ENCODE measurements around the gene HHIPL1. TPM values are rescaled to one million over a fixed set of nuclear protein-coding genes. Genes with fewer than 3 reads are reported as not detected.

Gene HHIPL1
- total RNA-seq, 2 donors from 2014 or later = 0.44 to 0.93 TPM

DNA sequence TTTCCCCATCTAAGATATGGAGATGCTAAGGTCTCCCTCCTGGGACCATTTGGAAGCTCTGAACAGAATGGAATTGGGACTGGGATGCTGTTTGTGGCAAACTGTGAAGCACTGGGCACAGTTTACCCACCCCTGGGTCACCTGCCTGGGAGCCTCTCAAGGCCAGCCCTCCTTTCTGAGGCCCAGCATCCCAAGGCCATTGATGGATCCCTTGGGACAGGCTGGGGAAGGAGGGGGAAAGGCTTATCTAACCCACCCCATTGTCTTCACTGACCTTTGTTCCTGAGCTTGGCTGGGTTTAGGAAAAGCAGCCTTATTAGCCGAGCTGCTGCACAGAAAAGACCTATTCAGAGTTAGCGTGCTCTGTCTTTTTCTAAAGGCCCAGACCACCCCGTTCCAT lies 46.2 kb upstream of the HHIPL1 start:
- intact Hi-C loops (cut with DNase I) = no loop called here
- H3K4me1 ChIP-seq = peaks cover 40% of the 10 kb centered on the region
- TF ChIP-seq CTCF (IDR thresholded peaks at IDR 0.05) = no peak
- H3K36me3 ChIP-seq = no peaks in the 10 kb centered on the region
- no peak for DNase-seq
- no peaks in the 10 kb centered on the region for H3K9me3 ChIP-seq
- H3K4me3 ChIP-seq = no peak overlapping the region
- peak overlapping the region in 1 of 2 donors; percentile 42 for H3K9ac ChIP-seq (ENCODE audit: low read depth in 2 of 2, low read length in 2 of 2)
- H3K27me3 ChIP-seq = no peaks in the 10 kb centered on the region
- peak overlapping the region; percentile 52 for H3K27ac ChIP-seq

DNA sequence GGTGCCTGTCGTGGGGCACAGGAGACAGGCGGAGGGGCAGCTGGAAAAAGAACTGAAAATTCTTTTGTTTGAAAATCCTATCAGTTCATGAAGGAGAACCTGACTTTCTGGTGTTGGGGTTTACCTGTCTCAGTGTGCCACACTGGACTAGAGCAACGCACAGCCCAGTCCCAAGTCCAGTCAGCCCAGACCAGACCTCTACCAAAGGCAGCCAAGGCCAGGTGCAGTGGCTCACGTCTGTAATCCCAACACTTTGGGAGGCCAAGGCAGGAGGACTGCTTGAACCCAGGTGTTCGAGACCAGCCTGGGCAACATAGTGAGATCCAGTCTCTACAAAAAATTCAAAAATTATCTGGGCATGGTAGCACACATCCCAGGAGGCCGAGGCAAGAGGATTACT lies 45.5 kb upstream of the HHIPL1 start:
- H3K27ac ChIP-seq = peak overlapping the region; percentile 52
- H3K27me3 ChIP-seq = no peaks in the 10 kb centered on the region
- no peak for TF ChIP-seq CTCF (IDR thresholded peaks at IDR 0.05)
- no peak for DNase-seq
- H3K36me3 ChIP-seq = no peaks in the 10 kb centered on the region
- H3K9ac ChIP-seq (ENCODE audit: low read depth in 2 of 2, low read length in 2 of 2) = peak overlapping the region in 1 of 2 donors; percentile 42
- H3K4me1 ChIP-seq = peaks cover 40% of the 10 kb centered on the region
- no peak overlapping the region for H3K4me3 ChIP-seq
- H3K9me3 ChIP-seq = no peaks in the 10 kb centered on the region
- intact Hi-C loops (cut with DNase I) = no loop called here

GRCh38 chr14:99600232-99600888 lies 44.6 kb upstream of the HHIPL1 start:
- intact Hi-C loops (cut with DNase I) = no loop called here

GRCh38 chr14:99601361-99601831 lies 43.5 kb upstream of the HHIPL1 start:
- no peak for TF ChIP-seq CTCF (IDR thresholded peaks at IDR 0.05)
- peaks cover 31% of the 10 kb centered on the region for H3K4me1 ChIP-seq
- H3K4me3 ChIP-seq = peak overlapping the region; percentile 67
- intact Hi-C loops (cut with DNase I) = no loop called here
- peak overlapping the region; percentile 53 to 86 for H3K9ac ChIP-seq (ENCODE audit: low read depth in 2 of 2, low read length in 2 of 2)
- no peaks in the 10 kb centered on the region for H3K27me3 ChIP-seq
- H3K36me3 ChIP-seq = no peaks in the 10 kb centered on the region
- peak overlapping the region; percentile 78 for H3K27ac ChIP-seq
- DNase-seq = peak; percentile 58
- H3K9me3 ChIP-seq = no peaks in the 10 kb centered on the region

More at GRCh38 chr14:99600232-99600888, 44.6 kb upstream of the HHIPL1 start:
- peak overlapping the region; percentile 13 to 86 for H3K9ac ChIP-seq (ENCODE audit: low read depth in 2 of 2, low read length in 2 of 2)
- no peaks in the 10 kb centered on the region for H3K36me3 ChIP-seq
- TF ChIP-seq CTCF (IDR thresholded peaks at IDR 0.05) = no peak
- peak overlapping the region; percentile 78 for H3K27ac ChIP-seq
- H3K9me3 ChIP-seq = no peaks in the 10 kb centered on the region
- H3K27me3 ChIP-seq = no peaks in the 10 kb centered on the region
- no peak overlapping the region for H3K4me3 ChIP-seq
- H3K4me1 ChIP-seq = peaks cover 37% of the 10 kb centered on the region
- no peak for DNase-seq

DNA sequence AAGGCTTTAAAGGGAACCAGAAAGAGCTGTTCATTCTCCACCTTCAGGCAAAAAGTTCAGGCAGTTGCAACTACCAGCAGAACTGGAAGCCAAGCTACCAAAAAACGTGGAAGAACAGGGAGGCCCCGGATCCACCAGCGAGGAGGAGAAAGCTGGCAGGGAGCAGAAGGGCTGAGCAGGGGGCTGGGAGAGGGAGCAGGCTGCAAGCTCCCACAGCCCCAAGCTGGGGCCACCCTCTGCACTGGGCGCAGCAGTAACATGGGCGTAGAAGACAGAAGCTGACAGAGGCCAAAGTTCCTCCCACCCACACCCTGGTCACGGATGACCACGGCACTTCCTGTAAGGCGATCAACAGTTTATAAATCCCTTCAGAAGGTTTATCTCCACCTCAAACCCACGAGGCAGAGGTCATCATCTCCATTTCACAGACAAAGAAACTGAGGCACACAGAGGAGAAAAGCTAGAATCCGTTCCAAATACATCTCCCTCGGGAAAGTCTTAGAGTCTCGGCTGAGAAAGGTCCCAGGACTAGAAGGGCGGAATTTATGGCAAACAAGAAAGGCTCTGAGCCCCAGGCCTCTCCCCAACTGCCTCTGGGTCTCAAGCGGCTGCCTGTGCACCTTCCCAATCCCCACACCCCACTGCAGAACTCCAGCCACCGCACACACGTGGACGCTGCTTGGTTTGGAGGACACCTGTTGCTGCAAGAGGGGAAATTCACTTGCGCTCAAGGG lies 42.7 kb upstream of the HHIPL1 start:
- Histone ChIP-seq H3K9ac (ENCODE audit: low read depth in 2 of 2, low read length in 2 of 2) (peak overlapping the region; percentile 74 to 86), H3K27ac (peak overlapping the region; percentile 78), H3K36me3 (no peaks in the 10 kb centered on the region), H3K27me3 (no peaks in the 10 kb centered on the region), H3K4me1 (peaks cover 23% of the 10 kb centered on the region), H3K9me3 (no peaks in the 10 kb centered on the region), H3K4me3 (peak overlapping the region; percentile 67)
- TF ChIP-seq CTCF (IDR thresholded peaks at IDR 0.05) = no peak
- intact Hi-C loops (cut with DNase I) = no loop called here
- peak; percentile 79 for DNase-seq
